GM21723 (cell line): ENCODE results near the gene MAFB.
A peak's percentile ranks its signal among the peaks of the same experiment; 100 is the strongest.

Experiments used
- ATAC-seq: cut with Tn5 transposase; IDR thresholded peaks from one replicate; pipeline ENCODE4 v1.9.1; 2021; ENCODE audit warnings: mild to moderate bottlenecking, moderate library complexity; ENCODE audit not compliant: unreplicated experiment

Gene MAFB

DNA sequence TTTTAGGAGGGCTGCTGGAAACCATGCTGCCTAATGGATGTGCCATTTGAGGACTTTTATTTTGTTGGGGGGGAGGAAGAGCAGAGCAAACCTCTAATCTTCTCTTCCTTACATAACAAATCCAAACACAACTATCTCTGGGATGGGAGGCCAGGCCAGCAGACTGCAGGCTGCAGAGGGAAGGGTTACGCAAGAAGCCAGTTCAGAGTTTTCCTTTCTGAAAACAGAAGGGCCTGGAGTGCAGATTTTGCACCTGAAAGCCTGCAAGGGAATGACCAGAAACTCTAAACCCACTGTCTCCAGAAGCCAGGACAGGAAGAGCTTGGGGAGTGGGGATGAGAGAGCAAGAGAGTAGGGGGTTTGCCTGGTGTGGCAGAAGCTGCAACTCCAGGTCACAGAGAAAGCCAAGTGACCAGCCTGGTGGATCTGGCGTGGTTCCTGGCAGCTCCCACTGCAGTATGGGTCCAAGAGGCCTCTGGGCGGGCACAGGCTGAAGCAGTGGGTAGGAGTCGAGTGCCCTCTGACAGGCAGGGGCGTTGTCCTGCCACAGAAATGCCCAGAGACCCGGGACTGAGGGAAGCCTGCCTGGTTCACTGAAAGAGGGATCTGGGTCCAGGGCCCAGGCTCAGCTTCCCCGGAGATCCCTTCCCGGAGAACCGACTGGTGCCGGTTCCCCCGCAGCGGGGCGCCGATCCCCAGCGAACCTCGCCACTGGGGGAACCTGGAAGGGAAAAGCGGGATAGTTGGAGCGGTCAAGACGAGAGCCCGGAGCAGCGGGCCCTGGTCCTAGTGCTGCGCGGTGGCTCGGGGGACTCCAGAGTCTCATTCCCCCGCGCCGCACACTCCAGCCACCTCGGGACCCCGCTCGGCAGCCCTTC lies 6.7 kb downstream of the MAFB start:
- ATAC-seq, result no peak

DNA sequence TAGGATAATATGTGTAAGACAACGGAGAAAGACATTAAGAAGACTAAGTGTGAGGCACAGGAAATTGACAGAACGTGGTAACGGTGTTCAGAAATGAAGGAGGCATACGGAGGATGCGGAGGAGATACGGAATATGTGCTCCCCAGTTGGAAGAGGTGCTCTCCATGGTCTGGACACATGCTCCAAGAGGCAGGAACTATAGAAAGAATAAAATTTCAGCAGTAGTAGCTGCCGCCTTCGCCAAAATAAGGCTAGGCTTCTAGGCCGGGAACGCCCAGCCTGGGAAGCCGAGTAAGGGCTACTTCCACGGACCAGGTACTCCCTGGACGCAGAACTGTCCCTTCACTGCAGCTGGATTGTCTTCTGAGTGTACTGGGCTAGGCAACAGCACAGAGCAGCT lies 7.4 kb downstream of the MAFB start:
- no peak for ATAC-seq

GRCh38 chr20:40681165-40681564 lies 7.9 kb downstream of the MAFB start:
- no peak for ATAC-seq

GRCh38 chr20:40680161-40680959 lies 8.7 kb downstream of the MAFB start:
- peak; percentile 81 for ATAC-seq

- no peak for ATAC-seq
Observed at GRCh38 chr20:40679184-40679583, 9.9 kb downstream of the MAFB start.

DNA sequence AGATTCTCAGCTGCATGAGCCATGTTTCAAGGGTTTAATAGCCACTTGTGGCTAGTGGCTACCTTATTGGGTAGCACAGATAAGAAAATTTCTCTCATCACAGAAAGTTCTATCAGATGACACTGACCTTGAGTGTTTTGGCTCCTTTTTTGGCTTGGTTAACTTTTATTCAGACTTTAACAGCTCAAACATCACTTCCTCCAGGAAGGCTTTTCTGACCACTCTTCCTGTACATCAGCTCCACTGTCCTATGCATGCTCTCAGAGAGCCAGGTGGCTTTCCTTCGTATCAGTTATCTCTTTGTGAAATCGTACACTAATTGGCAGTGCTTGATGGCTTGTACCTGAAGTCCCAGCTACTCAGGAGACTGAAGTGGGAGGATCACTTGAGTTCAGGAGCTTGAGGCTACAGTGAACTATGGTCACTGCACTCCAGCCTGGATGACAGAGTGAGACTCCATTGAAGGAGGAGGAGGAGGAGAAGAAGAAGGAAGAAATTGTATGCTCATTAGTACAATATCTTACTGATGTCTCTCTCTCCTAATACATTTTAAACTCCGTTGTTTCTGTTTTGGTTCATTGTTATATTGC lies 10.7 kb downstream of the MAFB start:
- no peak for ATAC-seq

GRCh38 chr20:40677343-40677924 lies 11.6 kb downstream of the MAFB start:
- ATAC-seq, result no peak

DNA sequence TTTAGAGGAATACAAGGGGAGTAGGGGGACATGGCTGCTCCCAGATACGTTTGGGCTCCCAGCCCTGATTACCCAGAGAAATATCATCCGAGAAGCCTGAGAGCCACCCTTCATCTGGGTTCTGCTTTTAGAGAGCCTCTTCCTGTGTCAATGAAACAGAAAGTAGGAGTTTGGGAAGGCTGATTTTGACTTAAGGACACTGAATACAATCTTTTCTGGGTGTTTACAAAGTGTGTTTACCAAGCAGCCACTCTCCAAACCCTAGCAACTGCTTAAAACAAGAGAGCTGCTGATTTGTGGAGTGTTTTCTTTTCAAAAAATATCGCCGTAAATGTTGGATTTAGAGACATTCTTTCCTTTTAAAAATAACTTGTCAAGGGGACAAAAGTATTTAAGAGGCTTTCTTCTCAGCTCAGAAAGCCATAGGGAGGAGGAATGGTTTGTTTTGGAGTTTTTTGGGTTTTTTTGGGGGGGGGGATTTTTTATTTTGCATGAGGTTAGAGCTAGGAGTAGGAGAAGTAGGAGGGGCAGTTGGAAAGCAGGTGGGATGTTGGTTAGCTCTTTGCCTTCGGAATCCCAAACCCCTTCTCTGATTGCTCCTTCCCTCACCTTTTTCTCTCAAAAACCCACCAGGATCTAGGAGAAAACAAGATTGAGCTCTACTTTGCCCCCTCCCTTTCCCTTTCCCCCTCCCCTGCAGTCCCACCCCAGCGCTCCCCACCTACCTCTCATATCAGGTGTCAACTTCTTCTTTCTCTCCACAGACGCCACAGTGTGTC lies 12.4 kb downstream of the MAFB start:
- no peak for ATAC-seq

DNA sequence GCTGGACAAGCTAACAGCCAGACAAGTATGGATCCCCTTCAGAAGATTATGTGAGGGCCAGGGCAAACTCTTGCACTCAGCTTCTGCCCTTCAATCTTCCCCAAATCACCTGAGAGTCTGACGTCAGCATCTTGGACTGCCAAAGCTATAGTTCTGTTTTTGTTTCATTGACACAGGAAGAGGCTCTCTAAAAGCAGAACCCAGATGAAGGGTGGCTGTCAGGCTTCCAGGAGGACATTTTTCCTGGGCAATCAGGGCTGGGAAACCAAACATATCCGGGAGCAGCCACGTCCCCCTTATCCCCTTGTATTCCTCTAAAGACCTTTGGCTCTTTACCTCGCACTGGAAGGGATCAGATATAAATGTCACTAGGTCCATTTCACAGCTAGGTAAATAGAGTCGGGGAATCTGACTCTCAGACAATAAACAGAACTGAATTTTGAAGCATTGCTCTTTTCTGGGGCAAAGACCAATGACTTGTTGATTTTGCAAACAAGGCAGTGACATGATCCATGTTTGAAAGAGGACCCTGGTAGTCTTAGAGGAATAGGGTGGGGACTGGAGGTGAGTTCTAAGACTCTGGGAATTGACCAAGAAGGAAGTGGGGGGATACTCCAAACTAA lies 13.3 kb downstream of the MAFB start:
- no peak for ATAC-seq

- ATAC-seq, result no peak
Observed at GRCh38 chr20:40673442-40673841, 15.6 kb downstream of the MAFB start.

DNA sequence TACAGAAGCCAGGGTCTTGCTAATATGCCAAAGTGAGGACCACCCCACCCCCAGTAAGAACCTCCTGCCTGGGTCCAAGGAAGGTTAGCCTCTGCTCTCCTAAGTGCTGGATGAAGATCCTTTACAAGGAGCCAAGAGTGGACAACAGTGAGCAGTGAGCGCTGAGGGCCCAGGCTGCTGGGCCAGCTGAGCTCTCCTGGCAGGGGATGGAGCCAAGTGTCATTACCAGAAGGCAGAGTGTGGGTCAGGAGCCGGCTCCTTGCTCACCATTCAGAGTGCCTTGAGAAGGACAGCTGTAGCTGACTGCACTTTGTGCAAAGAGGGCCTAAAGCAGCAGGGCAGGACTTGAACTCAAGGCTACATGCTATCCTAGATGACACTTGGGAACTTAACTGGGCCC lies 16.9 kb downstream of the MAFB start:
- ATAC-seq, result no peak

DNA sequence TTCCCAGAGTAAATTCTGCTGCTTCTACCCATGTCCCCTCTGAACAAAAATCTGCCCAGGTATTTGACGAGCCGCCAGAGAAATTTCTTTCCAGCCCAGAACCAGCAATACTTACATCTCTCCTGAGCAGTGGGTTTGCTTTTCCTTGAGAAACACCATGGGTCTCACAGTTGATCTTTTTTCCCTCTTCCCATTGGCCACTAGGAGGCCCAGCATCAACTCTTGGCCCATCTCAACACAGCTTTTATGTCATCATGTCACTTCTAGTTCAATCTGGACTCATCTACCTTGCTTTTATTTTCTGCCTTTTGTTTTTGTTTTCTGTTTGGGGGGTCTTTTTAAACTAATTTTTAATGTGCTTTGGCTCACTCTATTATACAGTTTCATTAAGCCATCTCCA lies 18.8 kb downstream of the MAFB start:
- no peak for ATAC-seq

DNA sequence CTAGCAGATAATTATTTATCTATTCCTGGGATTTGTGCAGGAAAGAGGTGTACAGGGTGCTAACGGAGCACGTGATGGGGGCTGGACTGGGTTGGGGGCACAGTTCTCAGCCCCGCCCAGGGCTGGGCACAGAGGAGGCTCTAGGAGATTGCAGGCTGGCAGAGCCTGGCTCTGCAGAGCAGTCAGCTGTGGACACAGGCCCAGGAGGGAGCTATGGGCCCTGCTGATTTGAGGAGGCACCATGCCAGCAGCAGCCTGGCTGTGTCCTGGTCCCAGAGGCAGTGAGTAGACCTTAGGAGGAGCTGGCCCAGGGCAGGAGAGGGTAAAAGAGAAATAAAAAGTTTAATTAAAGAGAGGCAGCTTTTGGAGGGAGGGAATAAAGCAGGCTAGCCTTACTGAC lies 19.3 kb downstream of the MAFB start:
- ATAC-seq, result no peak

DNA sequence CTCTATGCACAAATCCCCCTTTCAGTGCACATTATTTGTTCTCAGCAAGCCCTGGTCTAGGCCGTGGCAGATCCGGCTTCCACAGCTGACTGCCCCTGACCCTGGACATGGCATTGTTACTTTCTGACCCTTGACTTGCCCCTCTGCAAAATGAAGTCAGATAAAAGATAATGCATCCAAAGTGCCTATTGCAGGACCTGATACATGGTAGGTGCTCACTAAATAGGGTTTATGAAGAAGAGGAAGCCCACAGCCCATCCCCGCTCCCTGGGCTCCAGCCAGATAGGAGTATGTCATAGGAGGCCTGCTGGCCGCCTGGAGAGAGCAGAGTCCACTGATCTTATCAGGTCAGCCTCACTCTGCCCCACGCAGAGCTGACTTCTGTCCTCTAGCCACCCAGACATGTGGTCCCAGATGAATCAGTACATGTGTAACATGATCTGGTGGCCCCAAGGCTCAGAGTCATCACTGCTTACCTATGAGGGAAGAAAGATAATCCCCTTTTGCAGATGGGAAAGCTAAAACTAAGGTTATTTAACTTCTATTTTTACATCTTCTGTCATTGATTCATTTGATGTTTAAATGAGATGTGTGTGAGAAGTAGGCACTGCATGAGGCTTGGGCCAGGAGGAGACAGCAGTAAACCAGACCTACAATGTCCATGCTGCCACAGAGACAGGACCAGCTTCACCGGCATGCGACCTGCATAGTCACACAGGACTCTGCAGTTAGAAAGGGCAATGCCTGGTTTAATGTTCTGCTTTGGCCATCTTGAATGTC lies 20.4 kb downstream of the MAFB start:
- no peak for ATAC-seq

GRCh38 chr20:40667503-40667902 lies 21.5 kb downstream of the MAFB start:
- ATAC-seq, result no peak

GRCh38 chr20:40666336-40666735 lies 22.7 kb downstream of the MAFB start:
- ATAC-seq, result no peak

- ATAC-seq, result no peak
Observed at GRCh38 chr20:40664891-40665290, 24.1 kb downstream of the MAFB start.

DNA sequence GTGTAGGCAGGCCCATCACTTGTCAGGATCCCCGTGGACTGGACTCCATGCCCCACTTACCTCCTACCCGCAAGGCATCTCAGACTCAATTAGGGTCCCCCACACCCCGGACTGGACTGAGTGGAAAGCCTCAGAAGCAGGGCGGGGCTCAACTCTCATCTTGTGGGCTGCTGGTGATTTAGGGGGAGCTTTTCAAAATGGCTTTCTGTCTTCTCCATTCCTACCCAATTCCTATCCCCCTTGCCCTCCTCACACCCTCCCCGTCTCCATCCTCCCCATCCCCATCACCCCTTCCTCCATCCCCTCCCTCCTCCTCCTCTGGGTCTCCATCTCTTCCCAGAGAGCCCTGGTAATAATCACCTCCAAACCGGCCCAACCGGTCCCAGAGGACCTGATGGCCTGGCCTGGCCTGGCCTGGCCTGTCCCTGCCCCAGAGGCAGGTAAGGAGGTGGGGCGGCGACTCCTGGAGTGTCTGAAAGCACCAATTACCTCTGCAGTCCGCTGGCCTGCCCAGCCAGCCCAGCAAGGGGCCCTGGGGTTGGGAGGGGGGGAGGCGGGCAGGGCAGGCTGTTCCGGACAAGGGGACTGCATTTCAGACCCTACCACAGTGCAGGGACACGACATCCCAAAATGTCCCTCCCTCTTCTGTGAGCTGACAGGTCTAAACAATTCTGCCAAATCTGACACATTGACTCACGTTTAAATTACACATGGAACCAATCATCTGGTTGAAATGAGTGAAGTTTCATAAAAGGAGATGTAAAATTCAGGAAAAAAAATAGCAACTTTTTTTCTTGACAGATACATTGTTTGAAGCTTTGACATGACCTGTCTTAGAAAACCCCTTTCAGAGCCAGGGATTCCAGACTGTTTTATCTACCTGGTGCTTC lies 24.8 kb downstream of the MAFB start:
- no peak for ATAC-seq
